H1 (cell line): ENCODE results near the gene CHAC2. TPM values are rescaled to one million over a fixed set of nuclear protein-coding genes. Genes with fewer than 3 reads are reported as not detected.

Experiments
- CTCF ChIA-PET: fragments of 300-600 bp; sonication (Branson Sonifier 250); formaldehyde crosslinking; loops from one replicate; lab custom pipeline; 2021; ENCODE audit not compliant: partially characterized antibody; lab: Charles Lee
- POLR2A ChIA-PET: fragments of 300-600 bp; sonication (Branson Sonifier 250); formaldehyde crosslinking; loops from one replicate; lab custom pipeline; 2021; ENCODE audit warnings: inconsistent platforms; ENCODE audit not compliant: partially characterized antibody; lab: Charles Lee
- DNase-seq, 2 experiments: peaks; one replicate each; pipeline versions ENCODE4 v3.0.0 to v3.0.0-alpha.2; 2010 to 2022; ENCODE audit warnings: low spot score in 2 of 2, low read depth in 1 of 2, mixed read lengths in 1 of 2
- FAIRE-seq: peaks from 2 replicates; lab custom pipeline; 2011; peaks lifted over from hg19 to GRCh38; lab: Jason Lieb, UNC
- H2AFZ ChIP-seq: 2 replicates; pipeline ENCODE4 v1.8.1; 2012; ENCODE audit warnings: low read length, inconsistent platforms
- H2AK5ac ChIP-seq: 2 replicates; pipeline ENCODE4 v1.6.1; 2013; ENCODE audit warnings: low read depth, low read length
- H2BK120ac ChIP-seq: replicated peaks from 2 replicates; pipeline ENCODE3; 2013; ENCODE audit warnings: low read depth, low read length, inconsistent platforms
- H2BK12ac ChIP-seq: 2 replicates; pipeline ENCODE4 v1.6.1; 2013; ENCODE audit warnings: low read depth, low read length
- H2BK15ac ChIP-seq: 2 replicates; pipeline ENCODE4 v1.6.1; 2013; ENCODE audit warnings: low read length
- H2BK20ac ChIP-seq: 2 replicates; pipeline ENCODE4 v1.6.1; 2013; ENCODE audit warnings: low read length
- H2BK5ac ChIP-seq: 2 replicates; pipeline ENCODE4 v1.6.1; 2013; ENCODE audit warnings: low read depth, low read length
- H3K14ac ChIP-seq: 2 replicates; pipeline ENCODE4 v1.6.1; 2013; ENCODE audit warnings: inconsistent platforms; ENCODE audit not compliant: insufficient read length
- H3K18ac ChIP-seq: 2 replicates; pipeline ENCODE4 v1.6.1; 2013; ENCODE audit warnings: low read length; ENCODE audit errors: extremely low read depth
- H3K23ac ChIP-seq: 2 replicates; pipeline ENCODE4 v1.6.1; 2013; ENCODE audit warnings: inconsistent platforms; ENCODE audit not compliant: insufficient read length
- H3K23me2 ChIP-seq: 2 replicates; pipeline ENCODE4 v1.6.1; 2013; ENCODE audit warnings: low read depth, low read length
- H3K27ac ChIP-seq: 2 replicates; pipeline ENCODE4 v1.6.1; 2011; ENCODE audit warnings: low read depth, low read length, inconsistent platforms
- H3K27me3 ChIP-seq, 4 experiments: replicated peaks in 1 of 4; 1 replicate in 1 of 4; 2 replicates in 3 of 4; pipeline versions ENCODE4 v1.6.1 to v1.8.1; 2011 to 2013; ENCODE audit warnings: low read length in 3 of 4, mild to moderate bottlenecking in 3 of 4, inconsistent platforms in 2 of 4, mixed read lengths in 2 of 4, moderate library complexity in 1 of 4; ENCODE audit not compliant: control insufficient read depth in 3 of 4, insufficient read depth in 3 of 4; ENCODE audit errors: extremely low read depth in 1 of 4
- H3K36me3 ChIP-seq, 4 experiments: 2 replicates each; pipeline versions ENCODE4 v1.6.1 to v1.8.1; 2011 to 2013; ENCODE audit warnings: mild to moderate bottlenecking in 4 of 4, low read length in 3 of 4, moderate library complexity in 2 of 4, control low read depth in 1 of 4, inconsistent platforms in 1 of 4; ENCODE audit not compliant: insufficient read depth in 4 of 4, control insufficient read depth in 2 of 4
- H3K4ac ChIP-seq: replicated peaks from 2 replicates; pipeline ENCODE3; 2013; ENCODE audit warnings: low read length, low read depth, mixed read lengths, inconsistent platforms; ENCODE audit not compliant: insufficient read length
- H3K4me1 ChIP-seq, 4 experiments: replicated peaks in 1 of 4; 1 replicate in 1 of 4; 2 replicates in 3 of 4; pipeline versions ENCODE4 v1.6.1 to v1.8.1; 2011 to 2013; ENCODE audit warnings: low read length in 3 of 4, inconsistent platforms in 2 of 4, mixed read lengths in 1 of 4; ENCODE audit not compliant: insufficient read depth in 4 of 4, control insufficient read depth in 3 of 4
- H3K4me2 ChIP-seq, 2 experiments: 2 replicates each; pipeline versions ENCODE4 v1.6.1 to v1.8.1; 2011 to 2013; ENCODE audit warnings: low read depth in 2 of 2, low read length in 2 of 2, control low read depth in 1 of 2, inconsistent platforms in 1 of 2, mild to moderate bottlenecking in 1 of 2; ENCODE audit not compliant: insufficient read depth in 1 of 2
- H3K4me3 ChIP-seq, 4 experiments: fragments of 200-600, 300-600 bp in 1 of 4; sonication (generic), shearing (Covaris generic), sonication (Bioruptor Twin) in 1 of 4; 2 replicates each; pipeline versions ENCODE4 v1.5.1 to v1.8.1; 2011 to 2016; ENCODE audit warnings: low read length in 4 of 4, low read depth in 3 of 4, control low read depth in 2 of 4, inconsistent platforms in 2 of 4, mild to moderate bottlenecking in 2 of 4, mixed read lengths in 1 of 4, moderate library complexity in 1 of 4; ENCODE audit not compliant: insufficient read depth in 2 of 4; ENCODE audit errors: extremely low read depth in 1 of 4
- H3K56ac ChIP-seq: replicated peaks from 2 replicates; pipeline ENCODE3; 2013; ENCODE audit warnings: low read depth, mild to moderate bottlenecking, mixed read lengths, low read length, inconsistent platforms; ENCODE audit not compliant: insufficient read length
- H3K79me1 ChIP-seq: 2 replicates; pipeline ENCODE4 v1.6.1; 2013; ENCODE audit warnings: low read depth, low read length, control low read depth
- H3K79me2 ChIP-seq, 2 experiments: 2 replicates each; pipeline versions ENCODE4 v1.6.1 to v1.8.1; 2012 to 2013; ENCODE audit warnings: low read length in 2 of 2, mild to moderate bottlenecking in 2 of 2, inconsistent platforms in 1 of 2; ENCODE audit not compliant: insufficient read depth in 2 of 2, control insufficient read depth in 1 of 2
- H3K9ac ChIP-seq, 4 experiments: replicated peaks in 1 of 4; 1 replicate in 1 of 4; 2 replicates in 3 of 4; pipeline versions ENCODE4 v1.6.1 to v1.8.1; 2011 to 2013; ENCODE audit warnings: low read depth in 3 of 4, low read length in 3 of 4, control low read depth in 2 of 4, mild to moderate bottlenecking in 2 of 4, moderate library complexity in 2 of 4, inconsistent platforms in 1 of 4; ENCODE audit errors: extremely low read depth in 1 of 4
- H3K9me3 ChIP-seq, 2 experiments: 2 replicates each; pipeline versions ENCODE4 v1.6.1 to v1.8.1; 2012 to 2013; ENCODE audit warnings: mild to moderate bottlenecking in 2 of 2, moderate library complexity in 2 of 2, control low read depth in 1 of 2, inconsistent platforms in 1 of 2, low read depth in 1 of 2, low read length in 1 of 2, mixed read lengths in 1 of 2; ENCODE audit not compliant: insufficient read depth in 2 of 2
- H4K20me1 ChIP-seq, 2 experiments: replicated peaks in 1 of 2; 2 replicates each; pipeline versions ENCODE3 to v1.8.1; 2011 to 2013; ENCODE audit warnings: inconsistent platforms in 2 of 2, low read length in 2 of 2, mild to moderate bottlenecking in 1 of 2; ENCODE audit not compliant: insufficient read depth in 2 of 2, control insufficient read depth in 1 of 2
- H4K5ac ChIP-seq: 2 replicates; pipeline ENCODE4 v1.6.1; 2013; ENCODE audit warnings: low read length, low read depth, mixed read lengths, inconsistent platforms; ENCODE audit not compliant: insufficient read length
- H4K8ac ChIP-seq: 2 replicates; pipeline ENCODE4 v1.8.0; 2013; ENCODE audit warnings: mild to moderate bottlenecking, moderate library complexity, low read length, inconsistent platforms; ENCODE audit not compliant: insufficient read depth; ENCODE audit errors: extremely low read depth
- H4K91ac ChIP-seq: replicated peaks from 2 replicates; pipeline ENCODE3; 2013; ENCODE audit warnings: low read length, mixed read lengths, inconsistent platforms; ENCODE audit not compliant: insufficient read length
- CHD1 ChIP-seq: IDR thresholded peaks from 2 replicates; pipeline ENCODE4 v1.6.1; 2012; ENCODE audit warnings: low read depth, low read length, improper control_type of control experiment
- EGR1 ChIP-seq: IDR thresholded peaks from 2 replicates; pipeline ENCODE4 v1.6.1; 2011; ENCODE audit warnings: low read depth, low read length, borderline replicate concordance
- EP300 ChIP-seq, 2 experiments: IDR thresholded peaks; 1 replicate in 1 of 2; 2 replicates in 1 of 2; pipeline ENCODE4 v1.6.1; 2011 to 2012; ENCODE audit warnings: low read depth in 2 of 2, low read length in 2 of 2, mild to moderate bottlenecking in 2 of 2, borderline replicate concordance in 1 of 2, inconsistent platforms in 1 of 2, moderate library complexity in 1 of 2
- EZH2 ChIP-seq: fragments of 200-600 bp; sonication (generic); IDR thresholded peaks from 2 replicates; pipeline ENCODE4 v1.7.1; 2012; ENCODE audit warnings: low read depth, mild to moderate bottlenecking, moderate library complexity, low read length, inconsistent platforms; ENCODE audit not compliant: severe bottlenecking
- HDAC2 ChIP-seq, 2 experiments: fragments of 300-600 bp in 1 of 2; sonication (generic) in 1 of 2; IDR thresholded peaks; 2 replicates each; pipeline ENCODE4 v1.6.1; 2011 to 2012; ENCODE audit warnings: low read depth in 2 of 2, low read length in 2 of 2, mild to moderate bottlenecking in 2 of 2, moderate library complexity in 2 of 2, borderline replicate concordance in 1 of 2, inconsistent platforms in 1 of 2
- HDAC6 ChIP-seq: IDR thresholded peaks from one replicate; pipeline ENCODE4 v1.7.1; 2012; ENCODE audit warnings: low read depth, mild to moderate bottlenecking, inconsistent platforms, low read length, moderate library complexity
- JUN ChIP-seq: IDR thresholded peaks from 2 replicates; pipeline ENCODE4 v1.6.1; 2011; ENCODE audit warnings: low read depth, mild to moderate bottlenecking, improper control_type of control experiment, low read length
- KDM5A ChIP-seq: fragments of 200-600 bp; IDR thresholded peaks from 2 replicates; pipeline ENCODE4 v1.7.1; 2012; ENCODE audit warnings: mild to moderate bottlenecking, low read length, inconsistent platforms, mixed read lengths
- RFX5 ChIP-seq: IDR thresholded peaks from 2 replicates; pipeline ENCODE4 v1.6.1; 2011; ENCODE audit warnings: low read depth, low read length, improper control_type of control experiment, borderline replicate concordance
- RXRA ChIP-seq: IDR thresholded peaks from 2 replicates; pipeline ENCODE4 v1.6.1; 2011; ENCODE audit warnings: low read depth, mild to moderate bottlenecking, low read length, moderate library complexity; ENCODE audit not compliant: insufficient read depth
- SP1 ChIP-seq: IDR thresholded peaks from 2 replicates; pipeline ENCODE4 v1.6.1; 2011; ENCODE audit warnings: low read depth, low read length
- SP2 ChIP-seq: IDR thresholded peaks from 2 replicates; pipeline ENCODE4 v1.6.1; 2012; ENCODE audit warnings: mild to moderate bottlenecking, low read length, inconsistent platforms
- SUZ12 ChIP-seq: fragments of 200-600 bp; sonication (generic); IDR thresholded peaks from 2 replicates; pipeline ENCODE4 v1.6.1; 2012; ENCODE audit warnings: mild to moderate bottlenecking, inconsistent platforms, low read length, moderate library complexity, mixed read lengths
- TAF1 ChIP-seq: IDR thresholded peaks from 2 replicates; pipeline ENCODE4 v1.6.1; 2011; ENCODE audit warnings: mild to moderate bottlenecking, low read depth, low read length
- TEAD4 ChIP-seq: IDR thresholded peaks from 2 replicates; pipeline ENCODE4 v1.6.1; 2012; ENCODE audit warnings: low read depth, low read length, inconsistent platforms, mixed read lengths
- WGBS, 2 experiments: shearing (Covaris generic) in 1 of 2; methylation state at CpG; one replicate each; pipeline versions ENCODE4 v1.1.6 to v1.1.7; 2013 to 2015; ENCODE audit warnings: low lambda C conversion rate in 2 of 2, mixed read lengths in 2 of 2, inconsistent platforms in 1 of 2, low coverage in 1 of 2, missing lambda C conversion rate in 1 of 2; ENCODE audit not compliant: insufficient replicate concordance in 2 of 2, insufficient coverage in 1 of 2, insufficient read length in 1 of 2; ENCODE audit errors: extremely low coverage in 1 of 2, missing lambda C conversion rate in 1 of 2; 5-methylcytosine and 5-hydroxymethylcytosine counted together
- polyA plus RNA-seq, 7 experiments: library from polyadenylated mRNA; depleted of rRNA in 3 of 7; stranded (reverse) in 5 of 7; unstranded in 2 of 7; fragments of >200 nt in 5 of 7; fragments of 200-250 nt in 2 of 7; gene quantifications; 1 replicate in 5 of 7; 2 replicates in 1 of 7; 4 replicates in 1 of 7; pipeline versions ENCODE4 v1.2.1 to v1.2.3, GENCODE V29; 2011 to 2013; ENCODE audit warnings: missing spikeins in 2 of 7, mixed read lengths in 2 of 7
- total RNA-seq: library from RNA; stranded (reverse); fragmentation: NEBNext Ultra II Directional; extraction: Animal tissue kit (Norgen Biotek cat#: 25700); gene quantifications from 2 replicates; pipeline ENCODE4 v1.2.1, GENCODE V29; 2021

The CHAC2 gene
- total and polyA plus RNA-seq, 2 of the 8 experiments (the other 6 are each of a cell fraction or from before 2014, with no cell fraction given) = 5.4 to 11.2 TPM

GRCh38 chr2:53727921-53728320 lies 39.7 kb upstream of the CHAC2 start:
- Histone ChIP-seq H3K4me1 (no peaks in the 10 kb centered on the region), H3K27me3 (no peaks in the 10 kb centered on the region), H3K56ac (no peak overlapping the region), H2BK5ac (no peak overlapping the region), H3K4me2 (no peak overlapping the region), H2AK5ac (no peak overlapping the region), H3K9ac (no peak overlapping the region), H3K79me1 (no peaks in the 10 kb centered on the region), H4K8ac (no peak overlapping the region), H2BK15ac (no peak overlapping the region), H3K4ac (no peak overlapping the region), H3K23ac (no peak overlapping the region), H3K18ac (no peak overlapping the region), H3K14ac (no peak overlapping the region), H3K27ac (no peak overlapping the region), H3K23me2 (no peaks in the 10 kb centered on the region), H4K5ac (no peak overlapping the region), H3K9me3 (no peaks in the 10 kb centered on the region), H2AFZ (no peak overlapping the region), H4K20me1 (no peaks in the 10 kb centered on the region), H4K91ac (no peak overlapping the region), H2BK120ac (no peak overlapping the region), H2BK20ac (no peak overlapping the region), H3K36me3 (no peaks in the 10 kb centered on the region; a peak in 1 of 8 replicates), H3K4me3 (no peak overlapping the region), H3K79me2 (no peaks in the 10 kb centered on the region; a peak in 1 of 4 replicates), H2BK12ac (no peak overlapping the region)
- 94% methylated on average over 3 of the region's 3 CpGs; no CpG with 5 or more reads in 1 of the 2 experiments for WGBS, 2 experiments
- POLR2A ChIA-PET = no interaction called here
- CTCF ChIA-PET = interaction anchor here (0.6 to 1.0 kb wide), 3 partner anchors 13 to 700 kb away, joined by 3 read pairs; no protein-coding TSS in a partner anchor
- DNase-seq (no peak), FAIRE-seq (no peak)
- TF ChIP-seq HDAC2 (IDR thresholded peaks at IDR 0.05; ENCODE audit: borderline replicate concordance in 1 of 2, low read depth in 2 of 2, low read length in 2 of 2) = no peak
- no peak for TF ChIP-seq HDAC6
- no peak for TF ChIP-seq SP1
- TF ChIP-seq TEAD4 = no peak
- TF ChIP-seq KDM5A = no peak
- no peak for TF ChIP-seq SP2
- no peak for TF ChIP-seq JUN
- no peak for TF ChIP-seq RFX5
- no peak for TF ChIP-seq EZH2
- no peak for TF ChIP-seq CHD1
- TF ChIP-seq RXRA = no peak
- no peak for TF ChIP-seq EGR1
- TF ChIP-seq SUZ12 = no peak
- TF ChIP-seq TAF1 = no peak
- no peak for TF ChIP-seq EP300 (IDR thresholded peaks at IDR 0.05; ENCODE audit: borderline replicate concordance in 1 of 2, low read depth in 2 of 2, low read length in 2 of 2)
